Measurements from ENCODE around the gene MNT. TPM values are rescaled to one million over a fixed set of nuclear protein-coding genes. Genes with fewer than 3 reads are reported as not detected.

Gene MNT
- total and polyA plus RNA-seq, 2 experiments from 2014 or later: 5.7 to 6.4 TPM

DNA sequence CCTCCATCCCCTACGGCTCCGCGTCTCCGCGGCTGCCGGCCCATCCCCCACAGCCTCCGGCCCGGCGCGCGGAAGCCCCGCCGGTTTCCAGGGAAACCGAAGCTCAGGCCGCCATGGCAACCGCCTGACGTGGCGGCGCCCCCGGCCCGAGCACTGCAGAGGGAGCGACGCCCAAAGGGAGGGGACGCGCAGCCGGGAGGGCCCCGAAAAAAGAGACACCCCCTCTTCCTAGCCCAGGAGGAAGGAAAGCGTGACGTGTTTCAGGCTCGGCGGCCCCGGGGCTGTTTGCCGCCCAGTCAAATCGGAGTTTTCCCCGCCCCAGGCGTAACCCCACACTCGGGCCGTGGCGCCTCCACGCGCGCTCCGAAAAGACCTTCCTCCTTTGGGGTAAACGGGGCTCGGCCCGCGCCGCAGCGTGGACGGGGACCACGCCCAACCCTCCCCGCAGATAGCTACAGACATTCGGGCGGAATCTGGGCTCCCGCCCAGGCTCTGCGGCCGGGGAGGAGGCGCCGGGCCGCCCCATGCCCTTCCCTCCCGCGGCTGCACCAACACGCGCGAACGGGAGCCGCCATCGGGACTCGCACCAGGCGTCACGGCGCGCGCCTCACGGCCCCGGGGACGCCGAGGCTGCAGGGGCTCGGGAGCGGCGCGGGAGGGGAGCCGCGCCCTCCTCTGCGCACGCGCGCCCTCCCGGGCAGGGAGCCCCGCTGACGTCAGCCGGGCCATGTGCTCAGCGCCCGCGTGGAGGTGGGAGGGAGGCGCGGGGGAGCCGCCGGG lies 7.5 kb downstream of the MNT start:
- Histone ChIP-seq H3K36me3 (ENCODE audit: insufficient read depth) (no peaks in the 10 kb centered on the region), H3K27ac (ENCODE audit: low read depth) (peak overlapping the region; percentile 86), H4K20me1 (replicated peaks; ENCODE audit: insufficient read depth) (no peaks in the 10 kb centered on the region; the same call in 1 of the 2 replicates), H3K79me2 (replicated peaks; ENCODE audit: insufficient read depth) (peaks cover 50% of the 10 kb centered on the region), H3K4me1 (ENCODE audit: insufficient read depth) (peaks cover 29% of the 10 kb centered on the region), H3K4me3 (peak overlapping the region; percentile 85), H3K9me2 (ENCODE audit: insufficient read depth) (no peaks in the 10 kb centered on the region), H3F3A (replicated peaks; ENCODE audit: low read depth) (peaks cover 13% of the 10 kb centered on the region), H3K27me3 (ENCODE audit: insufficient read depth) (no peaks in the 10 kb centered on the region), H2AFZ (peak overlapping the region; percentile 56; the same call in 1 of the 2 replicates), H3K4me2 (peak overlapping the region; percentile 96)
- Mint-ChIP-seq H3K36me3 (ENCODE audit: low read depth) (peaks cover 11% of the 10 kb centered on the region; the same call in 1 of the 3 replicates), H3K27me3 (ENCODE audit: insufficient read depth, low read depth, poor library complexity) (peaks cover 37% of the 10 kb centered on the region), H3K4me1 (peaks cover 61% of the 10 kb centered on the region), H3K4me3 (peak overlapping the region; percentile 72), H3K27ac (peak overlapping the region; percentile 87), H3K9me3 (peaks cover 3% of the 10 kb centered on the region; the same call in 1 of the 3 replicates)
- peak; percentile 27 for ATAC-seq
- DNase-seq (ENCODE audit: low spot score): peak; percentile 84
- no peak for TF ChIP-seq JUNB (IDR thresholded peaks at IDR 0.05; ENCODE audit: unreplicated experiment)
- TF ChIP-seq STAT1 (IDR thresholded peaks at IDR 0.05; ENCODE audit: unreplicated experiment): no peak
- TF ChIP-seq, protein P1, sequence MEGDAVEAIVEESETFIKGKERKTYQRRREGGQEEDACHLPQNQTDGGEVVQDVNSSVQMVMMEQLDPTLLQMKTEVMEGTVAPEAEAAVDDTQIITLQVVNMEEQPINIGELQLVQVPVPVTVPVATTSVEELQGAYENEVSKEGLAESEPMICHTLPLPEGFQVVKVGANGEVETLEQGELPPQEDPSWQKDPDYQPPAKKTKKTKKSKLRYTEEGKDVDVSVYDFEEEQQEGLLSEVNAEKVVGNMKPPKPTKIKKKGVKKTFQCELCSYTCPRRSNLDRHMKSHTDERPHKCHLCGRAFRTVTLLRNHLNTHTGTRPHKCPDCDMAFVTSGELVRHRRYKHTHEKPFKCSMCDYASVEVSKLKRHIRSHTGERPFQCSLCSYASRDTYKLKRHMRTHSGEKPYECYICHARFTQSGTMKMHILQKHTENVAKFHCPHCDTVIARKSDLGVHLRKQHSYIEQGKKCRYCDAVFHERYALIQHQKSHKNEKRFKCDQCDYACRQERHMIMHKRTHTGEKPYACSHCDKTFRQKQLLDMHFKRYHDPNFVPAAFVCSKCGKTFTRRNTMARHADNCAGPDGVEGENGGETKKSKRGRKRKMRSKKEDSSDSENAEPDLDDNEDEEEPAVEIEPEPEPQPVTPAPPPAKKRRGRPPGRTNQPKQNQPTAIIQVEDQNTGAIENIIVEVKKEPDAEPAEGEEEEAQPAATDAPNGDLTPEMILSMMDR (conservative IDR thresholded peaks at IDR 0.05; ENCODE audit: low read depth in 2 of 2): no peak
- TF ChIP-seq POLR2AphosphoS5 (IDR thresholded peaks at IDR 0.05; ENCODE audit: low read depth): 0 out of 2 replicates have a peak, but pooled peaks have one; percentile 4
- TF ChIP-seq NANOG (IDR thresholded peaks at IDR 0.05; ENCODE audit: borderline replicate concordance): no peak
- TF ChIP-seq CREB1 (CRISPR knock-in tag; IDR thresholded peaks at IDR 0.05; ENCODE audit: low read depth): peak; percentile 79
- no peak for TF ChIP-seq ZNF114 (CRISPR knock-in tag; IDR thresholded peaks at IDR 0.05)

DNA sequence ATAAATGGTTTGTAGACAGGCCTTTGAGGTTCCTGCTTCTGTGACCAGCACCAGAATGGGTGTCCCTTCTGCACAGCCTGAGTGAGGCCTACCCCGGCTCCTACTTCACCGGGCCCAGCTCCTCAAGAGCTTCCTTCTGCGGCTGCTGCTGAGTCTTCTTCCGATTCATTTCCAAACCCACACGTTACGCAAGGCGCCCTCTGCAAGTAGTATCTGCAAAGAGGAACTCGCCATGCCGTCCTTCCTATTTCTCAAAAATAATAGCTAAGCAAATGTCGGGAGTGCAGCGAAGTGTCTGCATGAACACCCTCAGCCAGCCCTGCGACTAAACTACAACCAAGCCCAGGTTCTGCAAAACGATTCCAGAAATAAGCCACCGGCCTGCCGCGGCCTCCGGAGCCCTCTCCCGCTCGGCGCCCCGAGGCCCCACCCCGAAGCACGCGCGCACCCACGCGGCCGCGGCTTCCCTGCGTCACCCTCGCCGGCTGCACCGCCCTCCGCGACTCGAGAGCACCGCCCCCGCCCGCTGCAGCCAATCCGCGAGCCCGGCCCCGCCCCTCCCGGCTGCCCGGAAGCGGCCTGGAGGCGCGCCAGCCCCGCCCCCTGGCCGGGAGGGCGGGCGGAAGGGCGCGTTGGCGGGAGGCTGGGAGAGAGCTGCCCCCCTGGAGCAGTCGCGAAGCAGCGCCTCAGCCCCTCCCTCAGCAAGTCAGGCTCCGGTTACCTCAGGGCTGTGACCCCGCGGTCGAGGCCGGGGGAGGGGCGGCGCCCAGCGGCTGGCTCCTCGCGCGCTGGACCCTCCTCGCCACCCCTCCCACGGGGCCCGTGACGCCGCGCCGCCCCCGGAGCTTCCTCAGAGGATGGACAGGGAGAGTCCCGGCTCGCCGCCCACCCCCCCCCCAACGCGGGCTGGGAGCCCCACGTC lies 8.3 kb downstream of the MNT start:
- H3F3A ChIP-seq (replicated peaks; ENCODE audit: low read depth): peaks cover 10% of the 10 kb centered on the region
- H3K4me1 ChIP-seq (ENCODE audit: insufficient read depth): peaks cover 20% of the 10 kb centered on the region
- peak overlapping the region; percentile 87 for H3K27ac Mint-ChIP-seq
- H3K4me1 Mint-ChIP-seq: peaks cover 55% of the 10 kb centered on the region
- peak overlapping the region; percentile 85 for H3K4me3 ChIP-seq
- peaks cover 32% of the 10 kb centered on the region for H3K27me3 Mint-ChIP-seq (ENCODE audit: insufficient read depth, low read depth, poor library complexity)
- H3K9me2 ChIP-seq (ENCODE audit: insufficient read depth): no peaks in the 10 kb centered on the region
- DNase-seq (ENCODE audit: low spot score) (peak; percentile 96), ATAC-seq (peak; percentile 50)
- H3K4me3 Mint-ChIP-seq: peak overlapping the region; percentile 84
- peaks cover 15% of the 10 kb centered on the region; the same call in 2 of the 3 replicates for H3K36me3 Mint-ChIP-seq (ENCODE audit: low read depth)
- H4K20me1 ChIP-seq (replicated peaks; ENCODE audit: insufficient read depth): no peaks in the 10 kb centered on the region; the same call in 1 of the 2 replicates
- peak overlapping the region; percentile 96 for H3K4me2 ChIP-seq
- peaks cover 41% of the 10 kb centered on the region for H3K79me2 ChIP-seq (replicated peaks; ENCODE audit: insufficient read depth)
- no peaks in the 10 kb centered on the region for H3K36me3 ChIP-seq (ENCODE audit: insufficient read depth)
- H3K27me3 ChIP-seq (ENCODE audit: insufficient read depth): no peaks in the 10 kb centered on the region
- peaks cover 3% of the 10 kb centered on the region; the same call in 1 of the 3 replicates for H3K9me3 Mint-ChIP-seq
- 0 out of 2 replicates have a peak overlapping the region, but pooled peaks have one; percentile 63 for H2AFZ ChIP-seq
- peak overlapping the region; percentile 69; the same call in 1 of the 2 replicates for H3K27ac ChIP-seq (ENCODE audit: low read depth)
- TF ChIP-seq, protein P2, sequence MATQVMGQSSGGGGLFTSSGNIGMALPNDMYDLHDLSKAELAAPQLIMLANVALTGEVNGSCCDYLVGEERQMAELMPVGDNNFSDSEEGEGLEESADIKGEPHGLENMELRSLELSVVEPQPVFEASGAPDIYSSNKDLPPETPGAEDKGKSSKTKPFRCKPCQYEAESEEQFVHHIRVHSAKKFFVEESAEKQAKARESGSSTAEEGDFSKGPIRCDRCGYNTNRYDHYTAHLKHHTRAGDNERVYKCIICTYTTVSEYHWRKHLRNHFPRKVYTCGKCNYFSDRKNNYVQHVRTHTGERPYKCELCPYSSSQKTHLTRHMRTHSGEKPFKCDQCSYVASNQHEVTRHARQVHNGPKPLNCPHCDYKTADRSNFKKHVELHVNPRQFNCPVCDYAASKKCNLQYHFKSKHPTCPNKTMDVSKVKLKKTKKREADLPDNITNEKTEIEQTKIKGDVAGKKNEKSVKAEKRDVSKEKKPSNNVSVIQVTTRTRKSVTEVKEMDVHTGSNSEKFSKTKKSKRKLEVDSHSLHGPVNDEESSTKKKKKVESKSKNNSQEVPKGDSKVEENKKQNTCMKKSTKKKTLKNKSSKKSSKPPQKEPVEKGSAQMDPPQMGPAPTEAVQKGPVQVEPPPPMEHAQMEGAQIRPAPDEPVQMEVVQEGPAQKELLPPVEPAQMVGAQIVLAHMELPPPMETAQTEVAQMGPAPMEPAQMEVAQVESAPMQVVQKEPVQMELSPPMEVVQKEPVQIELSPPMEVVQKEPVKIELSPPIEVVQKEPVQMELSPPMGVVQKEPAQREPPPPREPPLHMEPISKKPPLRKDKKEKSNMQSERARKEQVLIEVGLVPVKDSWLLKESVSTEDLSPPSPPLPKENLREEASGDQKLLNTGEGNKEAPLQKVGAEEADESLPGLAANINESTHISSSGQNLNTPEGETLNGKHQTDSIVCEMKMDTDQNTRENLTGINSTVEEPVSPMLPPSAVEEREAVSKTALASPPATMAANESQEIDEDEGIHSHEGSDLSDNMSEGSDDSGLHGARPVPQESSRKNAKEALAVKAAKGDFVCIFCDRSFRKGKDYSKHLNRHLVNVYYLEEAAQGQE (IDR thresholded peaks at IDR 0.05; ENCODE audit: unreplicated experiment): no peak
- TF ChIP-seq, protein P3, sequence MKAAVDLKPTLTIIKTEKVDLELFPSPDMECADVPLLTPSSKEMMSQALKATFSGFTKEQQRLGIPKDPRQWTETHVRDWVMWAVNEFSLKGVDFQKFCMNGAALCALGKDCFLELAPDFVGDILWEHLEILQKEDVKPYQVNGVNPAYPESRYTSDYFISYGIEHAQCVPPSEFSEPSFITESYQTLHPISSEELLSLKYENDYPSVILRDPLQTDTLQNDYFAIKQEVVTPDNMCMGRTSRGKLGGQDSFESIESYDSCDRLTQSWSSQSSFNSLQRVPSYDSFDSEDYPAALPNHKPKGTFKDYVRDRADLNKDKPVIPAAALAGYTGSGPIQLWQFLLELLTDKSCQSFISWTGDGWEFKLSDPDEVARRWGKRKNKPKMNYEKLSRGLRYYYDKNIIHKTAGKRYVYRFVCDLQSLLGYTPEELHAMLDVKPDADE (IDR thresholded peaks at IDR 0.05): no peak
- peak; percentile 19; the same call in 1 of the 2 replicates for TF ChIP-seq POLR2AphosphoS5 (IDR thresholded peaks at IDR 0.05; ENCODE audit: low read depth)
- no peak for TF ChIP-seq NANOG (IDR thresholded peaks at IDR 0.05; ENCODE audit: borderline replicate concordance)
